ENCODE data around the gene NUDC.

The NUDC gene

GRCh38 chr1:26993237-26994019 lies 71.9 kb downstream of the NUDC start, which contains the start of gene TRNP1:
Gene TRNP1 (plus strand): TSS chr1:26993692. CDS start chr1:26993787, 95 bp downstream.
- TF ChIP-seq, protein P1, sequence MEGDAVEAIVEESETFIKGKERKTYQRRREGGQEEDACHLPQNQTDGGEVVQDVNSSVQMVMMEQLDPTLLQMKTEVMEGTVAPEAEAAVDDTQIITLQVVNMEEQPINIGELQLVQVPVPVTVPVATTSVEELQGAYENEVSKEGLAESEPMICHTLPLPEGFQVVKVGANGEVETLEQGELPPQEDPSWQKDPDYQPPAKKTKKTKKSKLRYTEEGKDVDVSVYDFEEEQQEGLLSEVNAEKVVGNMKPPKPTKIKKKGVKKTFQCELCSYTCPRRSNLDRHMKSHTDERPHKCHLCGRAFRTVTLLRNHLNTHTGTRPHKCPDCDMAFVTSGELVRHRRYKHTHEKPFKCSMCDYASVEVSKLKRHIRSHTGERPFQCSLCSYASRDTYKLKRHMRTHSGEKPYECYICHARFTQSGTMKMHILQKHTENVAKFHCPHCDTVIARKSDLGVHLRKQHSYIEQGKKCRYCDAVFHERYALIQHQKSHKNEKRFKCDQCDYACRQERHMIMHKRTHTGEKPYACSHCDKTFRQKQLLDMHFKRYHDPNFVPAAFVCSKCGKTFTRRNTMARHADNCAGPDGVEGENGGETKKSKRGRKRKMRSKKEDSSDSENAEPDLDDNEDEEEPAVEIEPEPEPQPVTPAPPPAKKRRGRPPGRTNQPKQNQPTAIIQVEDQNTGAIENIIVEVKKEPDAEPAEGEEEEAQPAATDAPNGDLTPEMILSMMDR (IDR thresholded peaks at IDR 0.05; ENCODE audit: low read length, missing control alignments), result no peak
- peak within 1 kb of the TSS; percentile 71 for H3K4me3 ChIP-seq (replicated peaks; ENCODE audit: low read depth, low read length)
- DNase-seq (ENCODE audit: low read depth), result peak; percentile 78

DNA sequence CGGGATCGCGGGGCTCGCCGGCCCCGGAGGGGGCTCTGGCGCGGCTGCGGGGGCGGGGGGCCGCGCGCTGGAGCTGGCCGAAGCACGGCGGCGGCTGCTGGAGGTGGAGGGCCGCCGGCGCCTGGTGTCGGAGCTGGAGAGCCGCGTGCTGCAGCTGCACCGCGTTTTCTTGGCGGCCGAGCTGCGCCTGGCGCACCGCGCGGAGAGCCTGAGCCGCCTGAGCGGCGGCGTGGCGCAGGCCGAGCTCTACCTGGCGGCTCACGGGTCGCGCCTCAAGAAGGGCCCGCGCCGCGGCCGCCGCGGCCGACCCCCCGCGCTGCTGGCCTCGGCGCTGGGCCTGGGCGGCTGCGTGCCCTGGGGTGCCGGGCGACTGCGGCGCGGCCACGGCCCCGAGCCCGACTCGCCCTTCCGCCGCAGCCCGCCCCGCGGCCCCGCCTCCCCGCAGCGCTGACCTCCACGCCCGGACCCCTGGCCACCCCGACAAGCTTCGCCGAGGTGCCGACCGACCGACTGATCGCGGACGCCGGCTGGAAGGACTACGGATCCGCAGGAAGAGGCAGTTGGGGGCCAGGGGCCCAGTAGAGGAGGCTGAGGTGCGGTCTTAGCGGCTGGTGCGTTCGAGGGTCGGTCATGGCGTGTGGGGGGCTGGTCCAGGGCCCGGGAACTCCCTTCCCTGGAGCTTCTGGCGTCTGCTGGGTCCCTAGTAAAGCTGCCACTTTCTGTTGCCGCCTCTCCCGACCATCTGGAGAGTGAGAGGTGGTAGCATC lies 72.7 kb downstream of the NUDC start:
- TF ChIP-seq, protein P1 (IDR thresholded peaks at IDR 0.05; ENCODE audit: low read length, missing control alignments), result no peak
- H3K4me3 ChIP-seq (replicated peaks; ENCODE audit: low read depth, low read length), result peak overlapping the region; percentile 71
- DNase-seq (ENCODE audit: low read depth), result no peak

- TF ChIP-seq, protein P1 (IDR thresholded peaks at IDR 0.05; ENCODE audit: low read length, missing control alignments), result no peak
- no peak for DNase-seq (ENCODE audit: low read depth)
- peak overlapping the region; percentile 71 for H3K4me3 ChIP-seq (replicated peaks; ENCODE audit: low read depth, low read length)
These were observed 73.4 kb downstream of the NUDC start for GRCh38 chr1:26994787-26995517.

DNA sequence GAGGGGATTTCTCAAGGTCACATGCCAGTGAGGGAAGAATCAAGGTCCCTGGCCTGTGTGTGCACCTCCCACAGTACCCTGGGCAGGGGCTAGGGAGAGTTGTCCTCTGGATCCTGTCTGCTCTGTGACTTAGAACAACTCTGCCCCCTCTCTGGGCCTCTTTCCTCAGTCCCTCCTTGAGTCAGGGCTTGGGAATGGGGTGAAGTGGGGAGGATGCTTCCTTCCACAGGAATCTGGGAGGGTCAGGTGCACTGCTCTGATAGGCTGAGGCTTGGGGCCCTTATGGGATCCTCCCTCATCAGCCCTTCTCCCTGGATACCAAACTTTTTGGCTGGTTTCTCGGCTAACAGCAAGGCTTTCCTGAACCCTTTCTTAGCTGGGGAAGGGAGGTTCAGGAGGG lies 74.5 kb downstream of the NUDC start:
- H3K4me3 ChIP-seq (replicated peaks; ENCODE audit: low read depth, low read length), result peak overlapping the region; percentile 71
- peak; percentile 48 for DNase-seq (ENCODE audit: low read depth)
- TF ChIP-seq, protein P1 (IDR thresholded peaks at IDR 0.05; ENCODE audit: low read length, missing control alignments), result no peak

Measured in fibroblast of pulmonary artery (primary cell).